MCF 10A (cell line): Measurements from ENCODE around the gene NKAIN4. TPM values are rescaled to one million over a fixed set of nuclear protein-coding genes. Genes with fewer than 3 reads are reported as not detected.

Source experiments
- BruUV-seq: library from RNA; stranded (reverse); fragments of 400-500 nt; replicated peaks from 2 replicates; lab custom pipeline; 2021; lab: Mats Ljungman, UMichigan
- CTCF ChIA-PET: fragments of 300-600 bp; sonication (Branson Sonifier 250); formaldehyde crosslinking; extraction: SDS; loops from one replicate; lab custom pipeline; 2021; ENCODE audit warnings: antibody characterized with exemption, inconsistent platforms; lab: Yijun Ruan, JAX
- POLR2A ChIA-PET: fragments of 300-600, 350-650 bp; sonication (Branson Sonifier 250); formaldehyde crosslinking; extraction: SDS; loops from one replicate; lab custom pipeline; 2020; ENCODE audit warnings: antibody characterized with exemption, inconsistent platforms; lab: Yijun Ruan, JAX
- DNase-seq: peaks from one replicate; pipeline ENCODE4 v3.0.0-alpha.2; 2018; ENCODE audit not compliant: unreplicated experiment
- H3K27ac Mint-ChIP-seq: one replicate; pipeline ENCODE4 v1.8.0; 2022; ENCODE audit warnings: mild to moderate bottlenecking, low read depth, mixed read lengths; ENCODE audit not compliant: unreplicated experiment
- H3K27me3 Mint-ChIP-seq: one replicate; pipeline ENCODE4 v1.8.0; 2022; ENCODE audit warnings: mixed read lengths; ENCODE audit not compliant: insufficient read depth, unreplicated experiment
- H3K36me3 Mint-ChIP-seq: one replicate; pipeline ENCODE4 v1.8.0; 2022; ENCODE audit warnings: mild to moderate bottlenecking, moderate library complexity, mixed read lengths; ENCODE audit not compliant: insufficient read depth, unreplicated experiment
- H3K4me1 Mint-ChIP-seq: one replicate; pipeline ENCODE4 v1.8.0; 2022; ENCODE audit warnings: mixed read lengths; ENCODE audit not compliant: insufficient read depth, unreplicated experiment
- H3K4me3 Mint-ChIP-seq: one replicate; pipeline ENCODE4 v1.8.0; 2022; ENCODE audit warnings: mild to moderate bottlenecking, moderate library complexity, mixed read lengths; ENCODE audit not compliant: unreplicated experiment
- H3K9me3 Mint-ChIP-seq: one replicate; pipeline ENCODE4 v1.8.0; 2022; ENCODE audit warnings: mixed read lengths; ENCODE audit not compliant: unreplicated experiment
- intact Hi-C: fragments of 100-400 bp; cut with micrococcal nuclease; formaldehyde crosslinking; loops from 2 replicates; pipeline ENCODE4 v1.14.1; 2022
- total RNA-seq: library from RNA; stranded (reverse); gene quantifications from 2 replicates; pipeline ENCODE4 v1.2.3, GENCODE V29; 2022
- TF ChIP-seq, protein P1 (sequence below): fragments of 200-600 bp; IDR thresholded peaks from one replicate; pipeline ENCODE4 v1.8.0; 2022; ENCODE audit warnings: antibody characterized with exemption, mild to moderate bottlenecking; ENCODE audit not compliant: unreplicated experiment

The NKAIN4 gene
- total RNA-seq, 1 experiment from 2014 or later: not detected

DNA sequence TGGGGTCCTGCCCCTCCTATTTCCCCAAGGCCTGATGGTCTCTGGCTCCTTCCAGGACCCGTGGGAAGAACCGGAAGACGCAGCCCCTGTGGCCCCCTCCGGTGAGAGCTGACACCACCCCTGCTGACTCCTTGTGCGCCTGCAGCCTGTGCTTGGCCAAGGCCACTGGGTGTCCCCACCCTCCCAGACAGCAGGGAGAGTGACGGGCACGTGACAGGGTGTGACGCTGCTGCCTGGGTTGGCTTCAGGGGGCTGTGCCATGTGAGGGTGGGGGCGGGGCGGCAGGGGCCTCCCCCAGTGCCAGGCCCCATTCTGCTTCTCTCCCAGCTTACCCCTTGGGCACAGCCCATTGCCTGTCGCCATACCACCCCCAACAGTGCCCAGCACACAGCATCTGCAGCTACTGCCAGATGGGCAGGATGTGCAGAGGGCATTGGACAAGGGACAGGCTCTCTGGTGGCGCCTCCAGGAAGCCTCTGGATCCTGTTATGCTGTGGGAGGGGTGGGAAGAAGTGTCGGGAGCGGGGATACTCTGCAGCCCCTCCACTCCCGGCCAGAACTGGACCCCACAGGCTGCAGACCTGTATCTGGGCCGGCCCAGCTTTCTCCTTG lies 15.6 kb downstream of the NKAIN4 start:
- no peak overlapping the region for H3K4me3 Mint-ChIP-seq
- no peaks in the 10 kb centered on the region for H3K4me1 Mint-ChIP-seq
- ChIA-PET CTCF (interaction anchor here (0.6 to 1.9 kb wide), 3 partner anchors 15 to 165 kb away, joined by 3 to 13 read pairs (median 3); no protein-coding TSS in a partner anchor), POLR2A (interaction anchor here (0.6 to 0.7 kb wide), 2 partner anchors 17 to 655 kb away, joined by 3 to 4 read pairs; no protein-coding TSS in a partner anchor)
- no TSS peak for BruUV-seq
- H3K36me3 Mint-ChIP-seq: no peaks in the 10 kb centered on the region
- H3K27me3 Mint-ChIP-seq: peaks cover under 1% of the 10 kb centered on the region
- no peak for DNase-seq
- H3K9me3 Mint-ChIP-seq: no peaks in the 10 kb centered on the region
- intact Hi-C loops: no loop called here
- no peak overlapping the region for H3K27ac Mint-ChIP-seq
- TF ChIP-seq, protein P1, sequence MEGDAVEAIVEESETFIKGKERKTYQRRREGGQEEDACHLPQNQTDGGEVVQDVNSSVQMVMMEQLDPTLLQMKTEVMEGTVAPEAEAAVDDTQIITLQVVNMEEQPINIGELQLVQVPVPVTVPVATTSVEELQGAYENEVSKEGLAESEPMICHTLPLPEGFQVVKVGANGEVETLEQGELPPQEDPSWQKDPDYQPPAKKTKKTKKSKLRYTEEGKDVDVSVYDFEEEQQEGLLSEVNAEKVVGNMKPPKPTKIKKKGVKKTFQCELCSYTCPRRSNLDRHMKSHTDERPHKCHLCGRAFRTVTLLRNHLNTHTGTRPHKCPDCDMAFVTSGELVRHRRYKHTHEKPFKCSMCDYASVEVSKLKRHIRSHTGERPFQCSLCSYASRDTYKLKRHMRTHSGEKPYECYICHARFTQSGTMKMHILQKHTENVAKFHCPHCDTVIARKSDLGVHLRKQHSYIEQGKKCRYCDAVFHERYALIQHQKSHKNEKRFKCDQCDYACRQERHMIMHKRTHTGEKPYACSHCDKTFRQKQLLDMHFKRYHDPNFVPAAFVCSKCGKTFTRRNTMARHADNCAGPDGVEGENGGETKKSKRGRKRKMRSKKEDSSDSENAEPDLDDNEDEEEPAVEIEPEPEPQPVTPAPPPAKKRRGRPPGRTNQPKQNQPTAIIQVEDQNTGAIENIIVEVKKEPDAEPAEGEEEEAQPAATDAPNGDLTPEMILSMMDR: no peak

DNA sequence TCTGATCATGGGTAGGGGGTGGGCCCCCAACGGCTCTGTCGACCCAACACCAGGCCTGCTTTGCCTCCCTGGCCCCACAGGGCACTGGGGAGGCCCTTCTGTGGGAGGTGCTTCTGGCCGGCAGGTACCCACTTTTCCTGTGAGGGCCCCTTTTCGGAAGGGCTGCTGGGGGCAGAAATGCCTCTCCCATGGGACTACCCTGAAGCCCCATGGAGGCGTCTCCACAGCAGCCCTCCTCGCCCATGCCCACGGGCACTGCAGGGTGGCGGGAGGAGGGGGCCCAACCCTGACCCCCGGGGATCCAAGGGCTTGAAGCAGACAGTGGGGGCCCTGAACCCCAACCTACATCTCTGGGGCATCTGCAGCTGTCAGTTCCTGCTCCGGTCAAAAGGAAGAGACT lies 16.2 kb downstream of the NKAIN4 start:
- ChIA-PET CTCF (interaction anchor here (0.6 to 7.1 kb wide), 4 partner anchors 14 to 55 kb away, joined by 3 to 115 read pairs (median 8); no protein-coding TSS in a partner anchor), POLR2A (no interaction called here)
- BruUV-seq: no TSS peak
- Mint-ChIP-seq H3K9me3 (no peaks in the 10 kb centered on the region), H3K36me3 (no peaks in the 10 kb centered on the region), H3K4me3 (no peak overlapping the region), H3K4me1 (no peaks in the 10 kb centered on the region), H3K27me3 (no peaks in the 10 kb centered on the region), H3K27ac (no peak overlapping the region)
- TF ChIP-seq, protein P1: no peak
- intact Hi-C loops: no loop called here
- no peak for DNase-seq

DNA sequence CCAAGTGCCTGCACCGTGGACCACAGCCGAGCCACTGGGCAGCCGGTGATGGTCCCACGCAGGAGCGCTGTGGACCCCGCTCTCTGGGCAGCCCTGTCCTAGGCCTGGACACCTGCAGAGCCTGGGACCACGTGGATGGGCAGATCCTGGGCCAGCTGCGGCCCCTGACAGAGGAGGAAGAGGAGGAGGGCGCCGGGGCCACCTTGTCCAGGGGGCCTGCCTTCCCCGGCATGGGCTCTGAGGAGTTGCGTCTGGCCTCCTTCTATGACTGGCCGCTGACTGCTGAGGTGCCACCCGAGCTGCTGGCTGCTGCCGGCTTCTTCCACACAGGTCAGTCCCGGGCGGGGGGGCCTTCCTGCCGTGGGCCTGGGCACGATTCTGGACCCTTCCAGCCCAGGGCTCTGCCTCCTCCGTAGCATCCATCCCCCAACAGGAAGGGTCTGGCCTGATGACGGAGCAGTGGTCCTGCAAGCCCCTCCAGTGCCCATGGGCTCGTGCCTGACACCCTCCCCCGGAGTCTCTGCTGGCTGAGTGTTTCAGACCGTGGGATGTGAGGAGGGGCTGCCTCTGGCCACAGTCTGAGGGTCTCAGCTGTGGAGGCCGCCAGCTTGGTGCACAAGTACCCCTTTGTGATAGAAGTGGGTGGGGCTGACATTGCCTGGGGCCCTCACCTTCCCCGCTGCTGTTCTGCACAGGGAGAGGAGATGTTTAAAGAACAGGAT lies 18.0 kb downstream of the NKAIN4 start:
- Mint-ChIP-seq H3K27ac (no peak overlapping the region), H3K4me3 (no peak overlapping the region), H3K36me3 (no peaks in the 10 kb centered on the region), H3K9me3 (no peaks in the 10 kb centered on the region), H3K4me1 (no peaks in the 10 kb centered on the region), H3K27me3 (peaks cover 17% of the 10 kb centered on the region)
- no peak for DNase-seq
- TF ChIP-seq, protein P1: no peak
- CTCF ChIA-PET: interaction anchor here (0.6 to 7.1 kb wide), 6 partner anchors 12 to 754 kb away, joined by 3 to 115 read pairs (median 4); no protein-coding TSS in a partner anchor
- no TSS peak for BruUV-seq
- POLR2A ChIA-PET: no interaction called here
- intact Hi-C loops: no loop called here

DNA sequence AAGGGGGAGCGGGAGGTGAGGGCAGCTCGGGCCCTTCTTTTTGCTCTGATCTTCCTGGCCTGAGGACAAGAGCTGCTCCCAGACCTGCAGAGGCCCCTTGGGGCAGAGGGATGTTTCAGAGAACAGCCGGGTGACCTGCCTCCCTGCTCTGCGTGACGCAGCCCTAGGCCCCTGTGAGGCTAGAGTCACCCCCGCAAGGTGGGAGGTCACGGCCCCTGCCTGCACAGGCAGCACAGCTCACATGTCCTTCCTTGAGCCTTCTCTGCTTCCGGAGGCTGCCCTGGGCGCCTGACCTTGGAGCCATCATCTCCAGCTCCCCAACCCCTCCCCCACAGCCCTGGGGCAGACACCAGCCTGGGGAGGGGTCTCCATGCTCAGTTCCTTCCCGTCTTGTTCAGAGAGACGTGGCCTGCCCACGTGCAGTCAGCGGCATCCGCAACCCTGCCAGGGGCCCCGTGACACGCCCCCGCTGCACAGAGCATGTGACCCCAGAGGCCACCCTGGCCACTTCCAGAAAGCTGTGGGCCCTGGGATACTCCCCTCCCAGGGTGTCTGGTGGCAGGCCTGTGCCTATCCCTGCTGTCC lies 18.8 kb downstream of the NKAIN4 start, which contains the start of gene BIRC7:
Gene BIRC7 (plus strand): TSS at position 507 of the 585 bp plus-strand sequence. CDS start 192 bp downstream, outside the sequence.
- H3K4me3 Mint-ChIP-seq: no peak within 1 kb of the TSS

More for the DNA sequence above, 18.8 kb downstream of the NKAIN4 start, which contains the start of gene BIRC7:
- ChIA-PET POLR2A (interaction anchor here (0.9 to 1.6 kb wide), 2 partner anchors 40 to 285 kb away, joined by 3 to 4 read pairs; partner anchors contain the start of gene PPDPF), CTCF (interaction anchor here (0.6 to 7.1 kb wide), 13 partner anchors 10 to 753 kb away, joined by 3 to 115 read pairs (median 4); no protein-coding TSS in a partner anchor)
- no TSS peak for BruUV-seq
- DNase-seq: no peak
- H3K27ac Mint-ChIP-seq: no peak within 1 kb of the TSS
- peaks cover 25% of the 10 kb centered on the region for H3K27me3 Mint-ChIP-seq
- H3K36me3 Mint-ChIP-seq: no peaks in the 10 kb centered on the region
- H3K4me1 Mint-ChIP-seq: no peaks in the 10 kb centered on the region
- intact Hi-C loops: no loop called here
- no peaks in the 10 kb centered on the region for H3K9me3 Mint-ChIP-seq
- TF ChIP-seq, protein P1: no peak
